Loucy (cell line): ENCODE data around the gene SNRNP70.
"Not testable (repeated sequence)": the region's sequence is repeated elsewhere in the genome, so short reads cannot be mapped to it uniquely, and the experiment has no call there.

Experiments used
- H2AFZ ChIP-seq: fragments of 200-600 bp; sonication (generic); 2 replicates; pipeline ENCODE4 v1.6.0; 2016; ENCODE audit warnings: antibody characterized with exemption, mild to moderate bottlenecking, low read length, moderate library complexity
- H3F3A ChIP-seq: fragments of 200-600 bp; 2 replicates; pipeline ENCODE4 v1.6.0; 2016; ENCODE audit warnings: antibody characterized with exemption, low read depth, mild to moderate bottlenecking
- H3K27me3 ChIP-seq: fragments of 200-600 bp; sonication (generic); 2 replicates; pipeline ENCODE4 v1.6.1; 2014; ENCODE audit warnings: low read length, mild to moderate bottlenecking; ENCODE audit not compliant: insufficient read depth, poor library complexity, severe bottlenecking
- H3K36me3 ChIP-seq: fragments of 200-600 bp; sonication (generic); 2 replicates; pipeline ENCODE4 v1.6.1; 2016; ENCODE audit warnings: low read length; ENCODE audit not compliant: insufficient read depth
- H3K4me1 ChIP-seq: fragments of 200-600 bp; sonication (generic); 2 replicates; pipeline ENCODE4 v1.5.1; 2014; ENCODE audit warnings: low read length, mild to moderate bottlenecking; ENCODE audit not compliant: insufficient read depth, poor library complexity, severe bottlenecking
- H3K4me2 ChIP-seq: fragments of 200-600 bp; sonication (generic); 2 replicates; pipeline ENCODE4 v1.6.0; 2014; ENCODE audit warnings: antibody characterized with exemption, low read length, low read depth, mild to moderate bottlenecking; ENCODE audit not compliant: poor library complexity, severe bottlenecking
- H3K4me3 ChIP-seq: fragments of 200-600 bp; sonication (generic); 2 replicates; pipeline ENCODE4 v1.5.1; 2014; ENCODE audit warnings: low read length, mild to moderate bottlenecking, mixed read lengths; ENCODE audit not compliant: poor library complexity, severe bottlenecking
- H3K79me2 ChIP-seq: fragments of 200-600 bp; sonication (generic); 2 replicates; pipeline ENCODE4 v1.6.1; 2014; ENCODE audit warnings: low read length; ENCODE audit not compliant: insufficient read depth
- H3K9ac ChIP-seq: fragments of 200-600 bp; sonication (generic); 2 replicates; pipeline ENCODE4 v1.6.0; 2014; ENCODE audit warnings: mild to moderate bottlenecking, low read depth, low read length, moderate library complexity; ENCODE audit not compliant: poor library complexity, severe bottlenecking
- H3K9me2 ChIP-seq: fragments of 200-600 bp; sonication (generic); replicated peaks from 2 replicates; pipeline ENCODE4 v1.6.1; 2016; ENCODE audit warnings: low read depth, low read length, mixed read lengths
- H3K9me3 ChIP-seq: fragments of 200-600 bp; sonication (generic); 2 replicates; pipeline ENCODE4 v1.6.1; 2014; ENCODE audit warnings: mild to moderate bottlenecking, antibody characterized with exemption, low read length, low read depth; ENCODE audit not compliant: insufficient read depth
- H4K20me1 ChIP-seq: fragments of 200-600 bp; sonication (generic); 2 replicates; pipeline ENCODE4 v1.6.0; 2014; ENCODE audit warnings: antibody characterized with exemption, low read length, mild to moderate bottlenecking; ENCODE audit not compliant: insufficient read depth, poor library complexity, severe bottlenecking
- CTCF ChIP-seq: fragments of 200-600 bp; sonication (generic); conservative IDR thresholded peaks from 2 replicates; pipeline ENCODE4 v1.5.1; 2014; ENCODE audit warnings: mild to moderate bottlenecking, antibody characterized with exemption, low read length
- EZH2phosphoT487 ChIP-seq: fragments of 200-600 bp; IDR thresholded peaks from 2 replicates; pipeline ENCODE4 v1.6.1; 2018; ENCODE audit warnings: antibody characterized with exemption, mild to moderate bottlenecking, moderate library complexity, borderline replicate concordance

The SNRNP70 gene

GRCh38 chr19:49042177-49042576 lies 43.1 kb upstream of the SNRNP70 start:
- no peak overlapping the region for H3K4me2 ChIP-seq
- H3K9me2 ChIP-seq: no peaks in the 10 kb centered on the region
- H3K4me1 ChIP-seq: no peaks in the 10 kb centered on the region
- H3K4me3 ChIP-seq: no peak overlapping the region
- no peak overlapping the region for H3K9ac ChIP-seq
- H2AFZ ChIP-seq: no peak overlapping the region
- TF ChIP-seq CTCF: no peak
- no peak for TF ChIP-seq EZH2phosphoT487
- H3K79me2 ChIP-seq: no peaks in the 10 kb centered on the region
- H4K20me1 ChIP-seq: no peaks in the 10 kb centered on the region
- no peaks in the 10 kb centered on the region for H3K9me3 ChIP-seq
- H3K27me3 ChIP-seq: no peaks in the 10 kb centered on the region
- no peaks in the 10 kb centered on the region for H3F3A ChIP-seq
- no peaks in the 10 kb centered on the region for H3K36me3 ChIP-seq

- not testable (repeated sequence) for H2AFZ ChIP-seq, H3K4me1 ChIP-seq, H4K20me1 ChIP-seq, H3K9ac ChIP-seq, H3K27me3 ChIP-seq, H3K4me3 ChIP-seq, H3K9me3 ChIP-seq, H3K36me3 ChIP-seq, H3K9me2 ChIP-seq, H3K79me2 ChIP-seq, H3K4me2 ChIP-seq, H3F3A ChIP-seq
Measured at GRCh38 chr19:49042666-49043065, 42.6 kb upstream of the SNRNP70 start.

GRCh38 chr19:49043548-49043947 lies 41.7 kb upstream of the SNRNP70 start, which contains the start of gene CGB5:
TSS of gene CGB5 (plus strand) at chr19:49043848. CDS start at chr19:49044210, 362 bp downstream.
- not testable (repeated sequence) for H4K20me1 ChIP-seq, H3K9me3 ChIP-seq, H3K79me2 ChIP-seq, H3K36me3 ChIP-seq, H3K4me3 ChIP-seq, H3K9ac ChIP-seq, H3K4me1 ChIP-seq, H3K9me2 ChIP-seq, H2AFZ ChIP-seq, H3K4me2 ChIP-seq, H3K27me3 ChIP-seq, H3F3A ChIP-seq

GRCh38 chr19:49049011-49049410 lies 36.2 kb upstream of the SNRNP70 start, which contains the start of gene CGB8:
TSS of gene CGB8 (minus strand) at chr19:49049111. CDS start at chr19:49048739, 372 bp downstream.
- not testable (repeated sequence) for H3K36me3 ChIP-seq, H3K9me2 ChIP-seq, H3K79me2 ChIP-seq, H2AFZ ChIP-seq, H3K9me3 ChIP-seq, H3F3A ChIP-seq, H3K4me3 ChIP-seq, H3K4me2 ChIP-seq, H3K9ac ChIP-seq, H3K27me3 ChIP-seq, H3K4me1 ChIP-seq, H4K20me1 ChIP-seq

GRCh38 chr19:49049834-49050233 lies 35.4 kb upstream of the SNRNP70 start:
- H3K79me2 ChIP-seq, H4K20me1 ChIP-seq, H3K4me1 ChIP-seq, H3K4me2 ChIP-seq, H3K27me3 ChIP-seq, H3K36me3 ChIP-seq, H3F3A ChIP-seq, H3K4me3 ChIP-seq, H3K9me2 ChIP-seq, H3K9ac ChIP-seq, H2AFZ ChIP-seq, H3K9me3 ChIP-seq: not testable (repeated sequence)

- H3K4me3 ChIP-seq, H3K4me1 ChIP-seq, H3F3A ChIP-seq, H2AFZ ChIP-seq, H3K4me2 ChIP-seq, H3K27me3 ChIP-seq, H3K36me3 ChIP-seq, H3K9ac ChIP-seq, H3K79me2 ChIP-seq, H3K9me2 ChIP-seq, H3K9me3 ChIP-seq, H4K20me1 ChIP-seq: not testable (repeated sequence)
Measured at GRCh38 chr19:49050376-49051033, 34.7 kb upstream of the SNRNP70 start.
